ENCODE data around the gene KRTAP1-5. TPM values are rescaled to one million over a fixed set of nuclear protein-coding genes. Genes with fewer than 3 reads are reported as not detected.

The KRTAP1-5 gene
- total RNA-seq, 1 donor from 2014 or later, result not detected

DNA sequence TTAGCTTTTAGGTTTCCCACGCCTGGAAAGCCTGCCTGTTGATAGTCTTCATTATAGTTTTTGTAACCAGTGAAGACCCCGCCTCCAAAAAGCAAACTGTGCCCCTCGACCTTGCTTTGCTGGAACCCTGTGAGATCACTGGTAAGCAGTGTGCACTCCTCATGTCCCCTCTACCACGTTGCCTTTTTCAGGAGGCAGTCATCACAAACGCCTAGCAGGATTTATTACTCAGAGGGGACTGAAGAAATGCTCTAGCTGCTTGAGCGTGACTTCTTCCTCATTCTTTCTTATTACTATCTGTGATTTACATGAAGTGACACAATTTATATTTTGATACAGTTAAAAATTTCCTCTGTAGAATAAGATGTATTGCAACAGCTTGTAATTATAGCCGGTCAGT, 11.6 kb downstream of the KRTAP1-5 start:
- Histone ChIP-seq H4K20me1 (ENCODE audit: low read depth) (no peaks in the 10 kb centered on the region), H3K79me2 (ENCODE audit: low read depth) (no peaks in the 10 kb centered on the region), H3K4me2 (no peak overlapping the region), H3K4me3 (no peak overlapping the region), H3K27me3 (no peaks in the 10 kb centered on the region), H3K36me3 (no peaks in the 10 kb centered on the region), H2AFZ (replicated peaks) (no peak overlapping the region), H3K9ac (no peak overlapping the region), H3K9me3 (ENCODE audit: low read depth) (no peaks in the 10 kb centered on the region), H3F3A (ENCODE audit: low read depth) (no peaks in the 10 kb centered on the region), H3K4me1 (no peaks in the 10 kb centered on the region), H3K27ac (no peak overlapping the region)
- TF ChIP-seq, protein P1, sequence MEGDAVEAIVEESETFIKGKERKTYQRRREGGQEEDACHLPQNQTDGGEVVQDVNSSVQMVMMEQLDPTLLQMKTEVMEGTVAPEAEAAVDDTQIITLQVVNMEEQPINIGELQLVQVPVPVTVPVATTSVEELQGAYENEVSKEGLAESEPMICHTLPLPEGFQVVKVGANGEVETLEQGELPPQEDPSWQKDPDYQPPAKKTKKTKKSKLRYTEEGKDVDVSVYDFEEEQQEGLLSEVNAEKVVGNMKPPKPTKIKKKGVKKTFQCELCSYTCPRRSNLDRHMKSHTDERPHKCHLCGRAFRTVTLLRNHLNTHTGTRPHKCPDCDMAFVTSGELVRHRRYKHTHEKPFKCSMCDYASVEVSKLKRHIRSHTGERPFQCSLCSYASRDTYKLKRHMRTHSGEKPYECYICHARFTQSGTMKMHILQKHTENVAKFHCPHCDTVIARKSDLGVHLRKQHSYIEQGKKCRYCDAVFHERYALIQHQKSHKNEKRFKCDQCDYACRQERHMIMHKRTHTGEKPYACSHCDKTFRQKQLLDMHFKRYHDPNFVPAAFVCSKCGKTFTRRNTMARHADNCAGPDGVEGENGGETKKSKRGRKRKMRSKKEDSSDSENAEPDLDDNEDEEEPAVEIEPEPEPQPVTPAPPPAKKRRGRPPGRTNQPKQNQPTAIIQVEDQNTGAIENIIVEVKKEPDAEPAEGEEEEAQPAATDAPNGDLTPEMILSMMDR (IDR thresholded peaks at IDR 0.05), result no peak
- TF ChIP-seq EZH2phosphoT487 (IDR thresholded peaks at IDR 0.05) (no peak), EZH2 (IDR thresholded peaks at IDR 0.05) (no peak)
- no peak overlapping the region for H3K4me3 Mint-ChIP-seq
- no peak overlapping the region for H3K27ac Mint-ChIP-seq
- H3K27me3 Mint-ChIP-seq (ENCODE audit: insufficient read depth, low read depth), result no peaks in the 10 kb centered on the region
- H3K36me3 Mint-ChIP-seq, result no peaks in the 10 kb centered on the region
- no peaks in the 10 kb centered on the region for H3K9me3 Mint-ChIP-seq
- DNase-seq (ENCODE audit: low spot score), result no peak
- H3K4me1 Mint-ChIP-seq, result no peaks in the 10 kb centered on the region

DNA sequence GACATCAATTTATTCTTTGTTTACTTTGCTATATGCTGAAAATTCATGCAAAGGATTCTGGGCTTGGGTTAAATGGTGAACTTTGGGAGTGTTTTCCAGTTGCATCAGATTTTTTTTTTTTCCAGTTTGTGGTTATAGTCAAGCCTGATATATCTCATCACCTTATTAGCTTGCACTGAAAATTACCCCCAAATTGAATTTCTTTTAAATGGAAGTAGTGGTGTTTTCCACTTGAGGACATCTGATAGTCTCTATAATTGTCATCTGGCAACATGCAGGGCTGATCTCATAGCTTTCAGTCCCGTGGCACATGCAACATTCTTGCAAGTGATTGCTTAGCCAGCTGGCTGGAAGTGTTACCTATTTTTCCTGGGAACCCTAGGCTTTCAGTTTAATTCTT, 13.4 kb downstream of the KRTAP1-5 start:
- Mint-ChIP-seq H3K9me3 (no peaks in the 10 kb centered on the region), H3K27ac (no peak overlapping the region), H3K4me1 (no peaks in the 10 kb centered on the region), H3K4me3 (no peak overlapping the region), H3K36me3 (no peaks in the 10 kb centered on the region), H3K27me3 (ENCODE audit: insufficient read depth, low read depth) (no peaks in the 10 kb centered on the region)
- Histone ChIP-seq H3K4me1 (peaks cover 14% of the 10 kb centered on the region), H3K9ac (no peak overlapping the region), H2AFZ (replicated peaks) (no peak overlapping the region), H3F3A (ENCODE audit: low read depth) (no peaks in the 10 kb centered on the region), H3K9me3 (ENCODE audit: low read depth) (no peaks in the 10 kb centered on the region), H3K4me3 (no peak overlapping the region), H3K27ac (no peak overlapping the region), H4K20me1 (ENCODE audit: low read depth) (no peaks in the 10 kb centered on the region), H3K4me2 (no peak overlapping the region), H3K79me2 (ENCODE audit: low read depth) (no peaks in the 10 kb centered on the region), H3K27me3 (no peaks in the 10 kb centered on the region), H3K36me3 (no peaks in the 10 kb centered on the region)
- TF ChIP-seq, protein P1 (IDR thresholded peaks at IDR 0.05), result no peak
- TF ChIP-seq EZH2phosphoT487 (IDR thresholded peaks at IDR 0.05) (no peak), EZH2 (IDR thresholded peaks at IDR 0.05) (no peak)
- DNase-seq (ENCODE audit: low spot score), result no peak

DNA sequence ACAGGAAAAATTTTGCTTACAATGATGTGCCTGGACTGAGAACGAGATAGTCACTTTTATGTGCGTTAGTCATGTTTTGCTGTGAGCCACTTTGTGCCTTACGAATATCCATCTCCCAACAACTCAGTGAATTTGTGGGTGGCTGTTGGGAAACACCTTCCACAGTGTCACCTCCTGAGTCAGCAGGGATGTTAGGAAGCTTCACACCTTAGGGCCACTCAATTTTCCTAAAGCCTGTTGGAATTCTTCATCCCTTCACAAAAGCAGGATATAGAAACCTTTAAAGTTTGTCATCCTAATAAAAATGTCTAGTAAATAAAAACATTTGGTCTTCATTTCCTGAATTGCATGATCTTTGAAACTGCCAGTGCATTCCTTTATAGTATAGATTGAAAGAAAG, 13.8 kb downstream of the KRTAP1-5 start:
- no peaks in the 10 kb centered on the region for H3K27me3 ChIP-seq
- H4K20me1 ChIP-seq (ENCODE audit: low read depth), result no peaks in the 10 kb centered on the region
- Mint-ChIP-seq H3K27ac (no peak overlapping the region), H3K9me3 (no peaks in the 10 kb centered on the region), H3K4me1 (no peaks in the 10 kb centered on the region), H3K27me3 (ENCODE audit: insufficient read depth, low read depth) (no peaks in the 10 kb centered on the region), H3K36me3 (no peaks in the 10 kb centered on the region), H3K4me3 (no peak overlapping the region)
- H3K4me2 ChIP-seq, result no peak overlapping the region
- H3K79me2 ChIP-seq (ENCODE audit: low read depth), result no peaks in the 10 kb centered on the region
- H3K36me3 ChIP-seq, result no peaks in the 10 kb centered on the region
- H3K4me1 ChIP-seq, result peaks cover 18% of the 10 kb centered on the region
- H3F3A ChIP-seq (ENCODE audit: low read depth), result no peaks in the 10 kb centered on the region
- peak overlapping the region; percentile 55 for H2AFZ ChIP-seq (replicated peaks)
- no peak overlapping the region for H3K4me3 ChIP-seq
- no peak overlapping the region for H3K9ac ChIP-seq
- no peak for DNase-seq (ENCODE audit: low spot score)
- TF ChIP-seq EZH2 (IDR thresholded peaks at IDR 0.05) (no peak), EZH2phosphoT487 (IDR thresholded peaks at IDR 0.05) (no peak)
- TF ChIP-seq, protein P1 (IDR thresholded peaks at IDR 0.05), result no peak
- H3K27ac ChIP-seq, result no peak overlapping the region
- no peaks in the 10 kb centered on the region for H3K9me3 ChIP-seq (ENCODE audit: low read depth)

Measured in neural progenitor cell (in vitro differentiated cells).